Activated CD8-positive, alpha-beta T cell treated with anti-CD3 and anti-CD28 coated beads for 36 hours (primary cell): ENCODE data around the gene WDTC1. TPM values are rescaled to one million over a fixed set of nuclear protein-coding genes. Genes with fewer than 3 reads are reported as not detected.

Experiments used
- ATAC-seq: fragments of 200-7000 bp; cut with Tn5 transposase; one replicate; pipeline ENCODE4 v1.10.0; 2021; ENCODE audit warnings: mild to moderate bottlenecking, moderate library complexity
- CTCF ChIA-PET: fragments of 350-600 bp; sonication (Branson Sonifier 250); formaldehyde crosslinking; loops from one replicate; lab custom pipeline; 2021; ENCODE audit warnings: antibody characterized with exemption; lab: Charles Lee
- POLR2A ChIA-PET: fragments of 350-600 bp; sonication (Branson Sonifier 250); formaldehyde crosslinking; loops from one replicate; lab custom pipeline; 2021; ENCODE audit warnings: antibody characterized with exemption; lab: Charles Lee
- DNase-seq: peaks from one replicate; pipeline ENCODE4 v3.0.0-alpha.2; 2020
- H3K27ac Mint-ChIP-seq: one replicate; pipeline ENCODE4 v1.8.0; 2021; ENCODE audit warnings: mild to moderate bottlenecking, mixed read lengths
- H3K27me3 Mint-ChIP-seq: one replicate; pipeline ENCODE4 v1.8.0; 2021; ENCODE audit warnings: mixed read lengths
- H3K36me3 Mint-ChIP-seq: one replicate; pipeline ENCODE4 v1.8.0; 2021; ENCODE audit warnings: low read depth, mixed read lengths
- H3K4me1 Mint-ChIP-seq: one replicate; pipeline ENCODE4 v1.8.0; 2021; ENCODE audit warnings: low read depth, mixed read lengths
- H3K4me3 Mint-ChIP-seq: one replicate; pipeline ENCODE4 v1.8.0; 2021; ENCODE audit warnings: mild to moderate bottlenecking, moderate library complexity, mixed read lengths
- H3K9me3 Mint-ChIP-seq: one replicate; pipeline ENCODE4 v1.8.0; 2021; ENCODE audit warnings: mixed read lengths
- CTCF ChIP-seq: fragments of 200-600 bp; IDR thresholded peaks from one replicate; pipeline ENCODE4 v1.8.0; 2022; ENCODE audit warnings: antibody characterized with exemption, mild to moderate bottlenecking
- intact Hi-C: fragments of 100-400 bp; cut with micrococcal nuclease; formaldehyde crosslinking; loops from one replicate; pipeline ENCODE4 v1.10.0; 2022
- total RNA-seq, 2 experiments: library from RNA; stranded (reverse); gene quantifications; one replicate each; pipeline ENCODE4 v1.2.3, GENCODE V29; 2021

Gene WDTC1
- total RNA-seq, 2 experiments from 2014 or later, result 18.0 to 19.0 TPM

- ChIA-PET POLR2A (interaction anchor here (0.6 to 2.6 kb wide), 3 partner anchors 8 to 11 kb away, joined by 3 to 7 read pairs (median 4); no protein-coding TSS in a partner anchor), CTCF (interaction anchor here (0.6 to 2.9 kb wide), 4 partner anchors 9 to 355 kb away, joined by 3 to 16 read pairs (median 4); no protein-coding TSS in a partner anchor)
- DNase-seq, result peak; percentile 42
- no peaks in the 10 kb centered on the region for H3K9me3 Mint-ChIP-seq
- peaks cover 22% of the 10 kb centered on the region for H3K4me1 Mint-ChIP-seq
- H3K27ac Mint-ChIP-seq, result no peak overlapping the region
- H3K27me3 Mint-ChIP-seq, result no peaks in the 10 kb centered on the region
- no peak for TF ChIP-seq CTCF
- H3K36me3 Mint-ChIP-seq, result peaks cover 7% of the 10 kb centered on the region
- peak; percentile 70 for ATAC-seq
- peak overlapping the region; percentile 55 for H3K4me3 Mint-ChIP-seq
- intact Hi-C loops, result loop anchor here (10.0 kb wide), 1 partner anchor 46 kb away; the partner anchor contains the start of gene GPR3
Observed at GRCh38 chr1:27348861-27349783, 114.7 kb downstream of the WDTC1 start.

GRCh38 chr1:27349784-27350662 is 115.6 kb downstream of the WDTC1 start:
- H3K36me3 Mint-ChIP-seq, result peaks cover 7% of the 10 kb centered on the region
- no peak overlapping the region for H3K4me3 Mint-ChIP-seq
- H3K9me3 Mint-ChIP-seq, result no peaks in the 10 kb centered on the region
- ChIA-PET POLR2A (interaction anchor here (1.0 to 2.6 kb wide), 3 partner anchors 7 to 47 kb away, joined by 3 to 7 read pairs (median 4); no protein-coding TSS in a partner anchor), CTCF (interaction anchor here (1.2 to 2.9 kb wide), 3 partner anchors 8 to 49 kb away, joined by 3 to 16 read pairs (median 4); no protein-coding TSS in a partner anchor)
- ATAC-seq (peak; percentile 28), DNase-seq (no peak)
- no peaks in the 10 kb centered on the region for H3K27me3 Mint-ChIP-seq
- H3K27ac Mint-ChIP-seq, result no peak overlapping the region
- TF ChIP-seq CTCF, result no peak
- H3K4me1 Mint-ChIP-seq, result peaks cover 19% of the 10 kb centered on the region
- intact Hi-C loops, result loop anchor here (10.0 kb wide), 1 partner anchor 45 kb away; the partner anchor contains the start of gene GPR3

- no peak for TF ChIP-seq CTCF
- POLR2A ChIA-PET, result interaction anchor here (1.0 to 2.6 kb wide), 2 partner anchors 7 to 46 kb away, joined by 3 to 7 read pairs; no protein-coding TSS in a partner anchor
Observed at GRCh38 chr1:27350663-27351540, 116.5 kb downstream of the WDTC1 start.

GRCh38 chr1:27351541-27352107 is 117.2 kb downstream of the WDTC1 start:
- DNase-seq, result no peak
- H3K9me3 Mint-ChIP-seq, result no peaks in the 10 kb centered on the region
- ChIA-PET CTCF (interaction anchor here (0.9 to 8.9 kb wide), 3 partner anchors 19 to 52 kb away, joined by 4 to 85 read pairs (median 4); no protein-coding TSS in a partner anchor), POLR2A (interaction anchor here (6.7 kb wide), 1 partner anchor 9 kb away, joined by 61 read pairs; the partner anchor contains the start of gene SYTL1)
- peaks cover 28% of the 10 kb centered on the region for H3K4me1 Mint-ChIP-seq
- peak overlapping the region; percentile 15 for H3K27ac Mint-ChIP-seq
- ATAC-seq, result no peak
- H3K4me3 Mint-ChIP-seq, result no peak overlapping the region
- no peak for TF ChIP-seq CTCF
- intact Hi-C loops, result no loop called here
- H3K36me3 Mint-ChIP-seq, result peaks cover 5% of the 10 kb centered on the region
- H3K27me3 Mint-ChIP-seq, result no peaks in the 10 kb centered on the region

More at GRCh38 chr1:27350663-27351540, 116.5 kb downstream of the WDTC1 start:
- no peak overlapping the region for H3K4me3 Mint-ChIP-seq
- intact Hi-C loops, result no loop called here
- no peaks in the 10 kb centered on the region for H3K27me3 Mint-ChIP-seq
- no peaks in the 10 kb centered on the region for H3K9me3 Mint-ChIP-seq
- CTCF ChIA-PET, result interaction anchor here (0.9 to 8.9 kb wide), 4 partner anchors 8 to 51 kb away, joined by 4 to 85 read pairs (median 10); no protein-coding TSS in a partner anchor
- H3K36me3 Mint-ChIP-seq, result peaks cover 9% of the 10 kb centered on the region
- ATAC-seq (no peak), DNase-seq (no peak)
- H3K4me1 Mint-ChIP-seq, result peaks cover 25% of the 10 kb centered on the region
- no peak overlapping the region for H3K27ac Mint-ChIP-seq
